PFSK-1 (cell line): ENCODE results near the gene SPATA31D1.

Experiments used
- POLR2AphosphoS5 ChIP-seq: IDR thresholded peaks from 2 replicates; pipeline ENCODE4 v1.6.1; 2012; ENCODE audit warnings: low read depth, mild to moderate bottlenecking, control low read depth, low read length, moderate library complexity
- REST ChIP-seq, 2 experiments: IDR thresholded peaks; 2 replicates each; pipeline versions ENCODE4 v1.6.1 to v1.8.0; 2011 to 2012; ENCODE audit warnings: low read depth in 2 of 2, low read length in 2 of 2, control low read depth in 1 of 2, inconsistent platforms in 1 of 2, mild to moderate bottlenecking in 1 of 2, moderate library complexity in 1 of 2; ENCODE audit not compliant: insufficient read depth in 1 of 2
- SIN3A ChIP-seq: IDR thresholded peaks from 2 replicates; pipeline ENCODE4 v1.6.1; 2012; ENCODE audit warnings: mild to moderate bottlenecking, low read length, moderate library complexity, borderline replicate concordance; ENCODE audit not compliant: insufficient read depth
- TAF1 ChIP-seq: IDR thresholded peaks from 2 replicates; pipeline ENCODE4 v1.6.1; 2012; ENCODE audit warnings: low read length, control low read depth, borderline replicate concordance; ENCODE audit not compliant: insufficient read depth

GRCh38 chr9:82012276-82012675, 23.7 kb downstream of the SPATA31D1 start:
- no peak for TF ChIP-seq SIN3A
- no peak for TF ChIP-seq POLR2AphosphoS5
- TF ChIP-seq TAF1, result no peak
- TF ChIP-seq REST (IDR thresholded peaks at IDR 0.05; ENCODE audit: insufficient read depth in 1 of 2, low read depth in 2 of 2, low read length in 2 of 2), result no peak
